ENCODE data around the gene KYAT1. TPM values are rescaled to one million over a fixed set of nuclear protein-coding genes. Genes with fewer than 3 reads are reported as not detected.

Gene KYAT1
- total and polyA plus RNA-seq, 2 of the 8 experiments (the other 6 are each of a cell fraction or from before 2014, with no cell fraction given): 30.4 to 42.2 TPM

DNA sequence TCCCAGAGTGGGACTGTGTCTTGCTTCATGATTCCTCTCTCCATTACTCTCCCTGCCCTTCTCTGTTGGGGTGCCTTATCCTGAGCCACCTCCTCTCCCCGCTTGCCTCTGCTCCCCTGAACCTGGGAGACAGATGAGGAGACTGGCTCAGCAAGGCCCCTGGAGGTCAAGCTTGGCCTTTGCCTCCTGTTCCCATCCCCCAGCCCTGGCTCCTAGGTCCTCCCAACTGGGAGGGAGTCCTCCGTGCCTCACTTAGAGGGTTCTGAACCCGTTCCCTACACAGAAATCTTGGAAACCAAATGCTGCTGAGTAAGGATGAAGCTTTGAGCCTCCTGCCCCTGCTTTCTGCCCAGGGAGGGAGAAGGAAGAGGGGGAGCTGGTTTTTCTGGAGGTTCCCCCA lies 73.2 kb downstream of the KYAT1 start:
- Histone ChIP-seq H3K56ac (replicated peaks; ENCODE audit: insufficient read length, low read depth, low read length) (no peak overlapping the region), H2BK120ac (replicated peaks; ENCODE audit: low read depth, low read length) (no peak overlapping the region), H2BK12ac (ENCODE audit: low read depth, low read length) (no peak overlapping the region), H3K27me3 (replicated peaks in 1 of 4; ENCODE audit: control insufficient read depth in 3 of 4, extremely low read depth in 1 of 4, insufficient read depth in 3 of 4, low read length in 3 of 4) (no peaks in the 10 kb centered on the region), H4K20me1 (replicated peaks in 1 of 2; ENCODE audit: control insufficient read depth in 1 of 2, insufficient read depth in 2 of 2, low read length in 2 of 2) (peaks cover 0 to 4% of the 10 kb centered on the region in 2 experiments), H2BK15ac (ENCODE audit: low read length) (no peak overlapping the region), H3K4ac (replicated peaks; ENCODE audit: insufficient read length, low read depth, low read length) (no peak overlapping the region), H3K27ac (ENCODE audit: low read depth, low read length) (no peak overlapping the region), H3K23me2 (ENCODE audit: low read depth, low read length) (no peaks in the 10 kb centered on the region), H3K23ac (ENCODE audit: insufficient read length) (no peak overlapping the region), H4K8ac (ENCODE audit: extremely low read depth, insufficient read depth, low read length) (no peak overlapping the region), H3K4me3 (ENCODE audit: extremely low read depth in 1 of 4, insufficient read depth in 2 of 4, low read depth in 3 of 4, low read length in 4 of 4) (no peak overlapping the region), H4K91ac (replicated peaks; ENCODE audit: insufficient read length, low read length) (no peak overlapping the region), H3K4me1 (replicated peaks in 1 of 4; ENCODE audit: control insufficient read depth in 3 of 4, insufficient read depth in 4 of 4, low read length in 3 of 4) (no peaks in the 10 kb centered on the region), H3K18ac (ENCODE audit: extremely low read depth, low read length) (no peak overlapping the region), H3K79me1 (ENCODE audit: low read depth, low read length) (no peaks in the 10 kb centered on the region), H3K9ac (replicated peaks in 1 of 4; ENCODE audit: extremely low read depth in 1 of 4, low read depth in 3 of 4, low read length in 3 of 4) (no peak overlapping the region), H3K9me3 (ENCODE audit: insufficient read depth in 2 of 2, low read depth in 1 of 2, low read length in 1 of 2) (no peaks in the 10 kb centered on the region), H2AFZ (ENCODE audit: low read length) (no peak overlapping the region), H3K79me2 (ENCODE audit: control insufficient read depth in 1 of 2, insufficient read depth in 2 of 2, low read length in 2 of 2) (no peaks in the 10 kb centered on the region), H3K14ac (ENCODE audit: insufficient read length) (no peak overlapping the region), H2BK5ac (ENCODE audit: low read depth, low read length) (no peak overlapping the region), H3K36me3 (ENCODE audit: control insufficient read depth in 2 of 4, insufficient read depth in 4 of 4, low read length in 3 of 4) (peaks cover 2 to 13% (median 9%) of the 10 kb centered on the region in 4 experiments; a peak in 6 of 8 replicates), H2BK20ac (ENCODE audit: low read length) (no peak overlapping the region), H3K4me2 (ENCODE audit: insufficient read depth in 1 of 2, low read depth in 2 of 2, low read length in 2 of 2) (no peak overlapping the region), H2AK5ac (ENCODE audit: low read depth, low read length) (no peak overlapping the region), H4K5ac (ENCODE audit: insufficient read length, low read depth, low read length) (no peak overlapping the region)
- no peak for DNase-seq (ENCODE audit: low read depth in 1 of 2, low spot score in 2 of 2)
- TF ChIP-seq ASH2L (IDR thresholded peaks at IDR 0.05; ENCODE audit: low read length): no peak
- TF ChIP-seq MAFK (IDR thresholded peaks at IDR 0.05; ENCODE audit: low read depth, low read length): no peak
- no peak for TF ChIP-seq SIN3A (conservative IDR thresholded peaks at IDR 0.05 in 1 of 2, IDR thresholded peaks at IDR 0.05 in 1 of 2; ENCODE audit: low read depth in 1 of 2, low read length in 2 of 2)
- TF ChIP-seq, protein P1, sequence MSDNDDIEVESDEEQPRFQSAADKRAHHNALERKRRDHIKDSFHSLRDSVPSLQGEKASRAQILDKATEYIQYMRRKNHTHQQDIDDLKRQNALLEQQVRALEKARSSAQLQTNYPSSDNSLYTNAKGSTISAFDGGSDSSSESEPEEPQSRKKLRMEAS (IDR thresholded peaks at IDR 0.05): no peak
- TF ChIP-seq TAF7 (optimal IDR thresholded peaks at IDR 0.05; ENCODE audit: borderline replicate concordance, low read depth, low read length): no peak
- TF ChIP-seq JUND (IDR thresholded peaks at IDR 0.05; ENCODE audit: low read length): no peak
- TF ChIP-seq YY1 (IDR thresholded peaks at IDR 0.05; ENCODE audit: low read depth, low read length): no peak
- TF ChIP-seq SP1 (IDR thresholded peaks at IDR 0.05; ENCODE audit: low read depth, low read length): no peak
- TF ChIP-seq SP2 (IDR thresholded peaks at IDR 0.05; ENCODE audit: low read length): no peak
- ChIA-PET POLR2A (ENCODE audit: partially characterized antibody) (interaction anchor here (0.9 to 4.6 kb wide), 3 partner anchors 11 to 197 kb away, joined by 3 to 37 read pairs (median 3); partner anchors contain the start of gene ENDOG), CTCF (ENCODE audit: partially characterized antibody) (interaction anchor here (0.6 to 2.5 kb wide), 7 partner anchors 9 to 501 kb away, joined by 3 to 11 read pairs (median 5); partner anchors contain the start of gene ENDOG)
- WGBS, 2 experiments (ENCODE audit: extremely low coverage in 1 of 2, insufficient coverage in 1 of 2, insufficient read length in 1 of 2, insufficient replicate concordance in 2 of 2, low coverage in 1 of 2, low lambda C conversion rate in 2 of 2, missing lambda C conversion rate in 1 of 2): 89% methylated on average over 3 of the region's 3 CpGs; no CpG with 5 or more reads in 1 of the 2 experiments
- FAIRE-seq: no peak

Measured in H1 (cell line).